GM19025 (cell line): ENCODE results near the gene RAI1.
A peak's percentile ranks its signal among the peaks of the same experiment; 100 is the strongest.
"Not testable (repeated sequence)": the region's sequence is repeated elsewhere in the genome, so short reads cannot be mapped to it uniquely, and the experiment has no call there.

Source experiments
- ATAC-seq: cut with Tn5 transposase; IDR thresholded peaks from one replicate; pipeline ENCODE4 v1.9.1; 2021; ENCODE audit warnings: mild to moderate bottlenecking, low read depth, moderate library complexity; ENCODE audit not compliant: unreplicated experiment

Gene RAI1

GRCh38 chr17:17681187-17681743 is at the start of gene RAI1:
Gene RAI1, plus strand, starts transcription at chr17:17681458. Its CDS starts 111,491 bp downstream, at chr17:17792949.
- peak; percentile 43 for ATAC-seq

GRCh38 chr17:17632690-17633089 is 48.6 kb upstream of the RAI1 start:
- ATAC-seq: not testable (repeated sequence)

- ATAC-seq: no peak
Observed at GRCh38 chr17:17633310-17633709, 47.9 kb upstream of the RAI1 start.

- ATAC-seq: no peak
Observed at GRCh38 chr17:17635126-17635525, 46.1 kb upstream of the RAI1 start.

GRCh38 chr17:17635537-17636271 is 45.6 kb upstream of the RAI1 start:
- ATAC-seq: not testable (repeated sequence)

- no peak for ATAC-seq
Observed at GRCh38 chr17:17636272-17636885, 44.9 kb upstream of the RAI1 start.

GRCh38 chr17:17638467-17638866 is 42.8 kb upstream of the RAI1 start:
- ATAC-seq: no peak

- not testable (repeated sequence) for ATAC-seq
Observed at GRCh38 chr17:17639661-17640270, 41.5 kb upstream of the RAI1 start.

- no peak for ATAC-seq
Observed at GRCh38 chr17:17641621-17642409, 39.4 kb upstream of the RAI1 start.

- not testable (repeated sequence) for ATAC-seq
Observed at GRCh38 chr17:17645148-17645547, 36.1 kb upstream of the RAI1 start.

- no peak for ATAC-seq
Observed at GRCh38 chr17:17645961-17646360, 35.3 kb upstream of the RAI1 start.

- no peak for ATAC-seq
Observed at GRCh38 chr17:17647524-17648178, 33.6 kb upstream of the RAI1 start.

- ATAC-seq: no peak
Observed at GRCh38 chr17:17648762-17649161, 32.5 kb upstream of the RAI1 start.

GRCh38 chr17:17650959-17651358 is 30.3 kb upstream of the RAI1 start:
- ATAC-seq: no peak

- ATAC-seq: no peak
Observed at GRCh38 chr17:17653343-17653742, 27.9 kb upstream of the RAI1 start.

GRCh38 chr17:17659340-17659739 is 21.9 kb upstream of the RAI1 start:
- ATAC-seq: no peak

GRCh38 chr17:17661134-17661533 is 20.1 kb upstream of the RAI1 start:
- no peak for ATAC-seq

- ATAC-seq: no peak
Observed at GRCh38 chr17:17661834-17662385, 19.3 kb upstream of the RAI1 start.

GRCh38 chr17:17663160-17664063 is 17.8 kb upstream of the RAI1 start:
- ATAC-seq: peak; percentile 78
